HG03097 (cell line): Measurements from ENCODE around the gene TMEM190.

Experiments used
- ATAC-seq: cut with Tn5 transposase; IDR thresholded peaks from one replicate; pipeline ENCODE4 v1.9.1; 2021; ENCODE audit not compliant: unreplicated experiment, low FRiP score

Gene TMEM190

DNA sequence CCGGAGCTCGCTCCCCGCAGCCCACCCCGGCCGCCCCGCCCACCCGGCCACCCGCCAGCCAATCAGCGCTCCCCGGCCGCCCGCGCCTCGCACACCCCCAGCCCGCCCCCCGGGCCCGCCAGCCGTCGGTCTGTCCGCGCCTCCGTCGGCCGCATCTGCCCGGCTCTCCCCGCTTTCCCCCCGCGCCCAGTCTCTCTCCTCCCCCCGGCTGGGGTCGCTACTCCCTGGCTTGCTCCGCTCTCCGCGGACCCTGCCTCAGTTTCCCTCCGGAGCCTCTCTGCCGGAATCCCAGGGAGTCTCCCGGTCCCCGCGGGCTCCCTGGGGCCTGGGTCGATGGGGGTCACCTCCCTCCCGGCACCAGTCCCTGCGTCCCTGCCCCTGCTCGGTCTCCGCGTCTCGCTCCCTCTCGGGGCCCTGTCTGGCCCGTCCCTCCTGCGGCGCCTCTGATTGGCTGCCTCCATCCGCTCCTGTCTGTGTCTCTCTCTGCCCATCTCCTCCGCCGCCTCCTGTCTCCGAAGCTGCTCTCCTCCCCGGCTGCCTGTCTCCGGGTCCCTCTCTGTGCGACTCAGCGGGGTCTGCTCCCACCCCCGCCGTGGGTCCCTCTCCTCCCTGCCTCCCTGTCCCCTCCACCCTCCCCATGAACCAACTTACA lies 6.8 kb upstream of the TMEM190 start:
- ATAC-seq: no peak

DNA sequence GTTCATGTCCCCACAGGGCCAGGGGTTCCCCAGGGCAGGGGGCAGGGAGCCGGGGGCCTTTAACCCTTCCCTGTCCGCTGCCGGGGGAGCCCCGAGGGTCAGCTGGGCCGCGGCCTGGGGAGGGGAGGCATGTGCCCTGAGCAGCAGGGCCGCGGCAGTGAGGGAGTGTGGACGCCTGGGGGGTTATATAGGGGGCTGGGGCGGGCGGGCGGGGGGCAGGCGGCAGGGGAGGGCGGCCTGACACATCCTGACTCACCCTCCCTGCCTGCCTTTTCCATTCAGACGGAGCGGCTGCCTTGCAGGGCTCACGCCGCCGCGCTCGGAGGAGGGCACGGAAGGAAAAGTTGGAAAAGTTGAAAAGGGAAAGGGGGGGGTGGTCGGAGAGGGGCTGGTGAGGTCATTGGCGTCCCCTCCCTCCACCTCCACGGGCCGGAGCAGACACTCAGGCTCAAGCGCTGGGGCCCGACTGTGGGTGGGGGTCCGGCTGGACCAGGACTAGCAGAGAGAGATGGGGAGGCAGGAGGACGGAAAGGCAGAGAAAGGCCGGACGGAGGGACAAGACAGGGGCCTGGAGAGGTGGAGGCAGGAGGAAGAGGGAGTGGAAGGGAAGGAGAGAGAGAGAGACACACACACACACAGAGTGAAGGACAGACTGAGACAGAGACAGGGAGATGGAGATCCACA lies 6.2 kb upstream of the TMEM190 start, which contains the start of gene IL11:
Gene IL11 (minus strand): TSS at position 159 of the 684 bp plus-strand sequence. CDS start 153 bp downstream, at position 6.
- ATAC-seq: no peak

DNA sequence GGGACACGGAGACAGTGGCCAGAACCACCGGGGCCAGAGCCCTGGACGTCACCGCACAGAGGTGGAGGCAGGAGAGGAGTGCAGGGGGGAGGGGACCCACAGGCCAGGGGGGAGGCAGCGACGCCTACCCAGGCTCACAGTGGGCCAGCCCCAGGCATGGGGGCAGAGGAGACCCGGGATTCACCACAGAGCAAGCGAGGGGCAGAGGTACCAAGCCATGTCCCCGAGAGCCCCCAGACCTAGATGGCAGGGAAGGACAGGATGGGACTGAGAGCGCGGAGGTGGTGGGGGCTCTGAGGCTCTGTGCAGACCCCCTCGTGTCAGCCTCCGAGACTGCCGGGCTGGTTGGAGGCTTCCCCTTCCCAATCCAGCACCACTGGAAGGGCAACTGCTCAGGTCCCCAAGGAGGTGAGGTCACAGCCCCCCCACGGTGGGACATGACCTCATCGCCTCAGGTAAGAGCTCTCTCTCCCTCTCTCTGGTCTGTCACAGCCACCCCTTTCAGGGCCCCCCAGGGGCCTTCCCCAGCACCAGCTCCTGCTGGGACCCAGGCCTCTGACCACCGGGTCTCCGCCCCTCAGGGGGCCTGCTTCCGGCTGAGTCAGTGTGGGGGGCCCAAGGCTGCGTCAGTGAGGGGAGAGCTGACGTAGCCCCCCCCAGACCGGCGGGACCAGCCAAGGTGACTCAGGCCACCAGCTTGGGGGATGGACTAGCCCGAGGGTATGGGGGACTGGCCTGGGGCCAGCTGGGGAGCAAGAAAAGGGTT lies 4.1 kb upstream of the TMEM190 start:
- ATAC-seq: no peak

- no peak for ATAC-seq
Observed at GRCh38 chr19:55373306-55373992, 3.2 kb upstream of the TMEM190 start.

- ATAC-seq: no peak
Observed at GRCh38 chr19:55373993-55374757, 2.5 kb upstream of the TMEM190 start.

DNA sequence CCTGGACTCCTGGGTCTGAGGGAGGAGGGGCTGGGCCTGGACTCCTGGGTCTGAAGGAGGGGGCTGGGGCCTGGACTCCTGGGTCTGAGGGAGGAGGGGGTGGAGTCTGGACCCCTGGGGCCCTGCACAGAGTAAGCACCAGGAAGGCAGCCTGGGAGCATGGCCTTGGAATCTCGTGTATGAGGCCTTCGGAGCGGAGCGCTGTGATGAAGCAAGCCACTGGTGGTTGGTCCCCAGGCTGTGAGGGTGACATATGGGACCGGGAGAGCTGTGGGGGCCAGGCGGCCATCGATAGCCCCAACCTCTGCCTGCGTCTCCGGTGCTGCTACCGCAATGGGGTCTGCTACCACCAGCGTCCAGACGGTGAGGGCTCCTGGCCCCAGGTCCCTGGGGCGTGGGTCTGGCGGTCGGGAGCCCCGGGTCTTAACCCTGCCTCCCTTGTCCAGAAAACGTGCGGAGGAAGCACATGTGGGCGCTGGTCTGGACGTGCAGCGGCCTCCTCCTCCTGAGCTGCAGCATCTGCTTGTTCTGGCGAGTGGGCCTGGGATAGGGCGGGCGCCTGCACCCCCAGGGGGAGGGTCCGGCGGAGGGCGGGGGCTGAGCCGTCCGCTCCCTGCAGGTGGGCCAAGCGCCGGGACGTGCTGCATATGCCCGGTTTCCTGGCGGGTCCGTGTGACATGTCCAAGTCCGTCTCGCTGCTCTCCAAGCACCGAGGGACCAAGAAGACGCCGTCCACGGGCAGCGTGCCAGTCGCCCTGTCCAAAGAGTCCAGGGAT lies 918 bp downstream of the TMEM190 start:
- ATAC-seq: no peak

DNA sequence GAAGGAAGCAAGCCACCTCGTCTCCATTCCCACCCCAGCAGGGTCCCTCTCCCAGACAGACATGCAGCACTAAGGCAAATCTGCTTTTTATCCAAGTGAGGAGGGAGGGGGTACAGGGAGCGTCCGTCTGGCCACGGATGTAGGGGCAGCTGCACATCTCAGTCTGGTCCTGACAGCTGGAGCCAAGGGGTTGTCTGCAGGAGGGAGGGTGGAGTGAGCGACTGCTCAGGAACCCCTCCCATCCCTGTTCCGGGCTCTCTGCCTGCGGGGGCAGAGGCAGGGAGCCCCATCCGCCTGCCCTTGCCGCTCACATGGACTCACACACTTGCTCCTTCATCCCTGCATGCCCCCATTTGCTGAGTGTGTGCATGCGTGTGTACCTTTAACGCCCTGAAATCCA lies 2.5 kb downstream of the TMEM190 start:
- ATAC-seq: no peak

- ATAC-seq: no peak
Observed at GRCh38 chr19:55382013-55382412, 5.4 kb downstream of the TMEM190 start.

DNA sequence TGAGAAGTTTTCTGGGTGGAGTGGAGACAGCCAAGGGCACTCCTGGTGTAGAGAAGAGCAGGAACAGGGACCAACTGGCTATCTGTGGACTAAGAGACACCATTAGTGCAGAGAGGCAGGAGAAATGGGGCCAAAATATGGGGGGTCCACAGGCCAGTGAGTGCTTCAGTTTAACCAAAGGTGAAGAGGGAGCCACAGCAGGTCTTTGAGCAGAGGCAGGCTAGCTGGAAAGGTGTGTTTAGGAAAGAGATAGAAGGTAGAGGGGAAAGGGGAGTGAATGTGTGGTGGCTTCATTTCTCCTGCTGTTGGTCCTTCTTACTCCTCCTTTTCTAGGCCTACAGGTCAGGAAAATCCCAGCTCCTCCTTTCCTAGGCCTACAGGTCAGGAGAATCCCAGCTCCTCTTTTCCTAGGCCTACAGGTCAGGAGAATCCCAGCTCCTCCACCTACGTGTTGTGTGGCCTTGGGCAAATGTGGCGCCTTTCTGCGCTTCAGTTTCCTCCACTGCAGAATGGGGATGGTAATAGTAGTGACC lies 6.0 kb downstream of the TMEM190 start:
- ATAC-seq: no peak

- ATAC-seq: no peak
Observed at GRCh38 chr19:55383279-55384130, 6.9 kb downstream of the TMEM190 start.

GRCh38 chr19:55384131-55384919 lies 7.7 kb downstream of the TMEM190 start, which contains the start of gene TMEM238:
Gene TMEM238 (minus strand): TSS chr19:55384292. CDS start chr19:55384259, 33 bp downstream.
- ATAC-seq: no peak

- ATAC-seq: peak; percentile 49
Observed at GRCh38 chr19:55384920-55385723, 8.5 kb downstream of the TMEM190 start.

- peak; percentile 78 for ATAC-seq
Observed at GRCh38 chr19:55385724-55386492, 9.3 kb downstream of the TMEM190 start, which contains the start of gene RPL28. Gene RPL28 (plus strand): TSS chr19:55385932. CDS start chr19:55386358, 426 bp downstream.

GRCh38 chr19:55386493-55386971 lies 9.9 kb downstream of the TMEM190 start:
- ATAC-seq: no peak

- ATAC-seq: no peak
Observed at GRCh38 chr19:55387736-55388497, 11.3 kb downstream of the TMEM190 start.
